Glomerular visceral epithelial cell (primary cell): ENCODE data around the gene SFRP4.
A peak's percentile ranks its signal among the peaks of the same experiment; 100 is the strongest.
"Not testable (repeated sequence)": the region's sequence is repeated elsewhere in the genome, so short reads cannot be mapped to it uniquely, and the experiment has no call there.

Source experiments
- DNase-seq: peaks from one replicate; pipeline ENCODE4 v3.0.0-alpha.2; 2016; ENCODE audit errors: extremely low spot score

SFRP4 gene

GRCh38 chr7:37916673-37917660 lies at the start of gene SFRP4:
SFRP4 (minus strand) TSS chr7:37916817; CDS start chr7:37916537, 280 bp downstream.
- DNase-seq, result peak; percentile 73

- no peak for DNase-seq
These were observed 47.6 kb upstream of the SFRP4 start for GRCh38 chr7:37964196-37964595.

DNA sequence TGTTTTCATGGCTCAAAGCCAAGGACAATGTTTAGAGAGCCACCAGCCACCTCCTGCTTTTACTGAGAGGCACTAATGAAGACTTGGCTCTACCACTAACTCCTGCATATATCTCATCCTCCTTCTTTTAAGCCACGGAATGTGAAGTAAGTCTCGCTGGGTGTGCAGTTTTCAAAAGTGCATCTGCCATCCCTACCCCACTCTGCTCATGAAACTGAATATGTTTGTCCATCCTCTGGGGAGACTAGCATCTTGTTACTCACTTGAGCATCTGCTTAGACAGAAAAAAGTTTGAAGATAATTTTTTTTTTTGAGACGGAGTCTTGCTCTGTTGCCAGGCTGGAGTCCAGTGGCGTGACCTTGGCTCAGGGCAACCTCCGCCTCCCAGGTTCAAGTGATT lies 44.6 kb upstream of the SFRP4 start:
- DNase-seq, result no peak

DNA sequence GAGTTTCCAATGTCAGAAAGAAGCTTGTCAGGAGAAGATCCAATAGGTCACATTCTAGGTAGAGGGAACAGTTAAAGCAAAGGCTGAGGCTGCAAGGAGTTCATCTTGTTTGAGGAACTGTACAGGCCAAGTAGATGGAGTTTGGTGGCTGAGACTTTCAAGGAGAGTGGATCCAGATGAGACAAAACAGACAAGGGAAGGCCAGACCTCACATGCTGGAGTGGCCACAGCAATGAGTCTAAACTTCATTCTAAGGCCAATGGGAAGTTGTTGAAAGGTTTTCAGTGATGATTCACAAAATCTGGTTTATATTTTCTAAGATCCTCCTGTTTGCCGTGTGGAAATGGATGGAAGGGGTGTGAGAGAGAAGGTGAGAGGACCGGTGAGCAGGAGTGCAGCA lies 43.9 kb upstream of the SFRP4 start:
- no peak for DNase-seq

GRCh38 chr7:37957221-37957970 lies 40.8 kb upstream of the SFRP4 start:
- no peak for DNase-seq

DNA sequence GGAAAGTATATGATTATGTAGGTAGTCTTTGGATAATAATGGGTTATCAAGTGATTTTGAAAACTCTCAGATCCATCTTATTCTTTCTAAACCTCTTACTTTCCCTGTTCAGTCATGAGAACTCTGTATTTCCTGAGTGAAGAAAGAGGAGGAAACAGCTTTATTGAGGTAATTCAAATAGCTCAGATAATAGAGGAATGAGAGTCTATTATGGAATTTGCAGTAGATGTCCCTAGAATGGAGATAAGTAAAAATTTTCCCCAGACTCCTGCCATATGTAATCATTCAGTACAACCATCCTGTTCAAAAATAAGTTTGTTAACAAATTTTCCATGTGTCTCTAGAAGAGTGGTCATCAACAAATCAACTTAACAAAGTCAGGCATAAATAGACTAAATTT lies 40.2 kb upstream of the SFRP4 start:
- DNase-seq, result no peak

DNA sequence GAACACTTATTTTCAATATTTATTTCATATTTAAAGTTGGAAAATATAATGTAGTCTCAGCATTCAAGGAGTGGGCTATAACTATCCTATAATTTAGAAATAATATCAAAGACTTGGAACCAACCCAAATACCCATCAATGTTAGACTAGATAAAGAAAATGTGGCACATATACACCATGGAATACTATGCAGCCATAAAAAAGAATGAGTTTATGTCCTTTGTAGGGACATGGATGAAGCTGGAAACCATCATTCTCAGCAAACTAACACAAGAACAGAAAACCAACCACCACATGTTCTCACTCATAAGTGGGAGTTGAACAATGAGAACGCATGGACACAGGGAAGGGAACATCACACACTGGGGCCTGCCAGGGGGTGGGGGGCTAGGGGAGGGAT lies 37.6 kb upstream of the SFRP4 start:
- DNase-seq, result not testable (repeated sequence)

GRCh38 chr7:37952240-37952639 lies 35.6 kb upstream of the SFRP4 start:
- DNase-seq, result no peak

DNA sequence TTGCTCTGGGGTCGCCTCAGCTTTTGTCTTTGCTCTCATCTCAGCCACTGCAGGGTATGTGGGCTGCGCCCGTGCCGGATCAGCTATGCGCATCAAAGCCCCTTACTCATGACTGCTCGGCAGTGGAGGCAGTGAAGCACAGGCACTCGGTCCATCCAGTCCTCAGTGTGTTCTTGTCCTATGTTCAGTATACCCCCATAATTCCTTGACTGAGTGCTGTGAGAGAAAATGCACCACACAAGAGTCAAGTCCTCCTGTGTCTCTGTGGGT lies 31.3 kb upstream of the SFRP4 start:
- no peak for DNase-seq

- no peak for DNase-seq
These were observed 30.7 kb upstream of the SFRP4 start for GRCh38 chr7:37947138-37947940.

GRCh38 chr7:37945336-37945735 lies 28.7 kb upstream of the SFRP4 start:
- DNase-seq, result no peak

DNA sequence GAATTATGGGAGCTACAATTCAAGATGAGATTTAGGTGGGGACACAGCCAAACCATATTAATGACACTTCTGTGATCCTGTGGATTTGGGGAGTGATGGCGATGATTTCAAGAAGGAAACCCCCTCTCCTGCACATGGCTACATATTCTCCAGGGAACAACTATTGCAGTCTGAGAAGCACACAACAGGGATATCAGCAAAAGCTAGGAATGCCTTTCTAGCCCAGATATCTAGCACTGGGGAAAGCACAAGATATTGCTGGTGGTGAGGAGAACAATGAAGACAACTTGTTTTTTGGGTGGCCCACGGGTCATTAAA lies 28.1 kb upstream of the SFRP4 start:
- no peak for DNase-seq

- DNase-seq, result peak; percentile 45
These were observed 27.5 kb upstream of the SFRP4 start for GRCh38 chr7:37943905-37944736.

DNA sequence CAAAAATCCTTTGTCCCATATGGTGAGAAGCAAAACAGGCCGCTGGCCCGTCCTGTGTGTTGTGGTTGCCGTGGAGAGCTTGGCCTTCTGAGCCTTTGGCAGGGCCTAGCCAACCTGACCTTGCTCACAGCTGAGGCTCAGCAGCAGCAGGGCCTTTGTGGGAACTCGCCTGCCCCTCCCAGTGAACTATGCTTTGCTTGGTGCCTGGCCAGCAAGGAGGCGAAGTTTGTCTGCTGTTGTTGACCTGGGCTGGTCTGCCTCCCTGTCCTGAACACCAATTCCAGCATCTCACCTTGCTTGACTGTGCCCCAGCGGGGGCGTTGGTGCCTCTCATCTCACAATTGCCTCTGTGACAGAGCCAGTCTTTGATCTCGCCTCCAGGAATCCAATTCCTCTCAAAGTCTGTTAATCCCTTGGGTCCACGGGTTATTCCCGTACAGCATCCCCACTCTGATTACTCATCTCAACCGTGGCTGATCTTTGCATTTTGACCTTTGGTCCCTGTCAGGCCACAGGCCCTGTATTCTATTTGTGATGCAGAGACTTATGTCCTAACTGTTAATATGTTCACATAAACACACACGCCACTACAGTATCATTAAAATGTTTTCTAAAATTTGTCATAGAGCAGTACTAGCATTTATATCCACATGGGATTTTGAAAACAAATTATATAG lies 26.5 kb upstream of the SFRP4 start:
- DNase-seq, result peak; percentile 56

- no peak for DNase-seq
These were observed 16.5 kb upstream of the SFRP4 start for GRCh38 chr7:37933018-37933566.

DNA sequence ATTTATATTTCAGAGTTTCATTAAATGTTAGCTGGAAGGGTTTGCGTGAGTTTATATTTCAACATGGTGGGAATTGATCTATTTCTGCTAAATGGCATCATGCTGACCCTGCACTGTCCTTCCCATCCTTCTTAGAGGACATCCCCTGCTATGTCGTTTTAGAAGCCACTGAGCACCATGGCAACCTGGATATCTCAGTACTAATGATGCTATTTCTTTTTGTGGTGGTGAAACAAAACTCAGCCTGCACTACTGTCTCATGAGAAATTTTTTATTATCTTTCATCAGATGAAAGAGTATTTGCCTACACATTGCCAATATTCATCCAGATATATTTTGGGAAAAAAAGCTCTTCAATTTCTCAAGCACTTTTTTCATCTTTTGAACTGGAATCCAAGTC lies 15.9 kb upstream of the SFRP4 start:
- no peak for DNase-seq

DNA sequence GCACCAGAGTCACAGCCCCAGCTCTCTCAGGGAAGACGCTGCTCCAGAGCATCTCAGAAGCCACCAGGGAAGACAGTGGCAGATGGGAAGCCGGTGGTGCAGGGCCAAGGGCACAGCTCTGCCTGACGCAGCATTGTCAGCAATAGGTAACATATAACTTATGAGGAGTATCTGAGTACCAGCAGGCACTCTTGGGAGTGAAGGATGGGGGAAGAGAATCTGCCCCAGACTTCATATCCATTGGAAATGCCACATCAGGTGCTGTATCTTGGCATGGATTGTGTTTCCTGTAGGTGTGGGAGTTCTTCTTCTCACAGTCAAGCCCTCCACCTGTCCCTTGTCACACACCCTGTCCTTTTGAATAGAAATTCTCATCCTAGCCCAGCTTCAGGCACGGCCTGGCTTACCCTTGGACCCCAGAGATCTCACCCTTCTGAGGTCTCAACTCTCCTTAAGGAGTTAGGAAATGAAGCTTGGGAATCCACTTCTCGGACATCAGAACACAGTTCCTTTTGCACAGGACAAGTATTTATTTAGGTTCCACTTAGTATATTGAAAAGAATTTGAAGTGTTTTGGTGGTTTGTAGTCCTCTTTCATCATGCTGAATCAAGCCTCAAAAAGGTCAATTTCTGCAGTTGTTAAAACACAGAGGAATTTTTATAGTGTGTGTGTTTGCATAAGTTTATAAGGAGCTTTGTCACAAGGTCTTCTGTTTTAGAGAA lies 13.8 kb upstream of the SFRP4 start:
- DNase-seq, result no peak

DNA sequence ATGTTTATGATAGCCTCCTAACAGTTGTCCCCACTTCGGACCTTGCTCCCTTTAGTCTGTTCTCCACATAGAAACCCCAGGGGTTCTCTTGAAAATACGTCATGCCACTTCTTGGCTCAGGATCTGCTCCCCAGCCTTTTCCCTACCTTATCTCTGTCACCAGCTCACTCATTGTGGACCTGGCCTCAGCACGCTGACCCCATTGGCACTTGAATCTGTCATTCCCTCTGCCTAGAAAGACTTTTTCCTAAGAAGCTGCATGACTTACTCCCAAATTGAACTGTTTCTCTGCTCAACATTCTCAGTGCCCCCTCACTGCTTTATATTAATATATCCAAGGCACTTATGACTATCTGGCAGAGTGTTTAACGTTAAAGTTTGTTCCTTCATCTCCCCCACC lies 12.3 kb upstream of the SFRP4 start:
- DNase-seq, result no peak

DNA sequence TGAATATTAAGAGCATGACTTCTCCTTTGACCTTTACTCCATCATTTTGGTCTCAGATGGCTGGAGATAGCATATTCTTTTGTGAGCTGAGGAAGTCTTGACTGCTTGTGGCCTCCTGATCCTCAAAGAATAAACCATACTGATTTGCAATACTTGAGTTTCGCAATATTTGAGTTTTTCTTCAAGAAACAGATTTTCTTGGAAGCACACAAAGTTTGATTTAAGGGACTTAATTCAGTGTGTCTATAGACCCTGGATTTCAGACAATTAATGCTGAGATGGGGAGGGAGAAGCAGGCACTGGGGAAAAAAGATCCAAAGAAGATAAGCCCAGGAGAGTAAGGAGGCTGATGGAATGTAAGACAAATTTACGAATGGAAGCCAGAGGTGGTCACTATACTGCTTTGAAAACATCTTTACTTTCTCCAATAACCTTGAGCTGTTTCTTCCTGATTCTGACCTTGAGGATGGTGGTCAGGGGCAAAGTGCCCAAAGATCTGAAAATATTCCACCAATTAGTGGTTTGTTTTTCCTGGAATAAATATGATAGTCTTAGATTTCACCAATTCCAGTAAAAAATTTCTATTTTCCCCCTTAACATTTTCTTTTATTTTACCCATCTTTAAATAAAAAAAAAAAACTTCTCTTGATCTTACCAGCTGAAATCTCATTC lies 11.3 kb upstream of the SFRP4 start:
- DNase-seq, result no peak
